ENCODE data around the gene TIAM2.
"Not testable (repeated sequence)": the region's sequence is repeated elsewhere in the genome, so short reads cannot be mapped to it uniquely, and the experiment has no call there.

TIAM2 gene

GRCh38 chr6:154995254-154996015 is at the start of gene TIAM2:
Gene TIAM2, plus strand, starts transcription at chr6:154995315. Its CDS starts 133,909 bp downstream, at chr6:155129224.
- DNase-seq (ENCODE audit: low read depth, low spot score): no peak

- DNase-seq (ENCODE audit: low read depth, low spot score): no peak
Measured at GRCh38 chr6:154950979-154951344, 44.2 kb upstream of the TIAM2 start.

DNA sequence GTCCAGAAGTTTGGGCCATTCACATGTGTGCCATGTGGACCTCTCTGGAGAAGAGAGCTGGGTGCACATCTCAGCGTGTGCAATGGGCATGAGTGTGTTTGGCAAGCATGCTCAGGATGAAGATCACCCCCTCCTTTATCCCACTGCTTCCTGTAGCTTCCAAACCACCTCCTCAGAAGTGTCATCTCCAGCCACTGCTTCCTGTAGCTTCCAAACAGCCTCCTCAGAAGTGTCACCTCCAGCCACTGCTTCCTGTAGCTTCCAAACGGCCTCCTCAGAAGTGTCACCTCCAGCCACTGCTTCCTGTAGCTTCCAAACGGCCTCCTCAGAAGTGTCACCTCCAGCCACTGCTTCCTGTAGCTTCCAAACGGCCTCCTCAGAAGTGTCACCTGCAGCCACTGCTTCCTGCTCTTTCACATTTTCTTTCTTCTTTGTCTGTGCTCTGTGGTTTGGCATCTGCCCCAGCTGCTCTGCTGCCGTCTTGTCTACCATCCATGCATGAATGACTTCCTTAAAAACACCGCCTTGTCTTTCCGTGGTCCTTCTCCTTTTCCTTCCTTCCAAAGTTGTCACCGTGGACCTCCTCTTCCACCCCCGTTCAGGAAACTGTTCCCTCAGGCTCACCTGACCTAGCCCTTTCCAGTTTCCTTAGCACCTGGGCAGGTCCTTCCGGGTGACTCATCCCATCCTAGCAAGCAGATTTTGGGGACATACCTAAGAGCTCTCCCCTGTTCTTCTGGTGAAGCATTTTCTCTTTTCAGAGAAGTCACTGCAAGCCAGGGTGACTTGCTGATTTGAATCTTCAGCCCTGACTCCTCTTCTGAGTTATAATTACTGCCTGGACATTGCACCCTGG is 43.5 kb upstream of the TIAM2 start:
- DNase-seq (ENCODE audit: low read depth, low spot score): no peak

- DNase-seq (ENCODE audit: low read depth, low spot score): no peak
Measured at GRCh38 chr6:154953644-154954043, 41.5 kb upstream of the TIAM2 start.

DNA sequence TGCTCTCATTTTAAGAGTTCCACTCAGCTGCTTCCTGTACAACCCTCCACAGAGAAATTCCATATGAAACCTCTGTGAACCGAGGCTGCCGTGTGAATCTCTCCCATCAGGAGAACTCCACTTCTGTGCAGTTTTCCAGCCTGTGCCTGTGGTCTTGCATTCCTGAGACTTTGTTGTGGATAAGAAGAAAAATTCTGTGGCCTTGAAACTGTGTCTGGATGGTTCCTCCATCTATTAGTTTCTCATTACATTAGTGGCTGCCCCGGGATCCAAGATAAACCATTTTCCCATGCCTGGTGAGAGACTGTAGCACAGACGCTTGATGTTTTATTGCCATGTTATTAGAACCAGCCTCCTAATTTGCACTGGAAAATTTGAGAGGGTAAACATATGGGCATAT is 40.8 kb upstream of the TIAM2 start:
- DNase-seq (ENCODE audit: low read depth, low spot score): no peak

DNA sequence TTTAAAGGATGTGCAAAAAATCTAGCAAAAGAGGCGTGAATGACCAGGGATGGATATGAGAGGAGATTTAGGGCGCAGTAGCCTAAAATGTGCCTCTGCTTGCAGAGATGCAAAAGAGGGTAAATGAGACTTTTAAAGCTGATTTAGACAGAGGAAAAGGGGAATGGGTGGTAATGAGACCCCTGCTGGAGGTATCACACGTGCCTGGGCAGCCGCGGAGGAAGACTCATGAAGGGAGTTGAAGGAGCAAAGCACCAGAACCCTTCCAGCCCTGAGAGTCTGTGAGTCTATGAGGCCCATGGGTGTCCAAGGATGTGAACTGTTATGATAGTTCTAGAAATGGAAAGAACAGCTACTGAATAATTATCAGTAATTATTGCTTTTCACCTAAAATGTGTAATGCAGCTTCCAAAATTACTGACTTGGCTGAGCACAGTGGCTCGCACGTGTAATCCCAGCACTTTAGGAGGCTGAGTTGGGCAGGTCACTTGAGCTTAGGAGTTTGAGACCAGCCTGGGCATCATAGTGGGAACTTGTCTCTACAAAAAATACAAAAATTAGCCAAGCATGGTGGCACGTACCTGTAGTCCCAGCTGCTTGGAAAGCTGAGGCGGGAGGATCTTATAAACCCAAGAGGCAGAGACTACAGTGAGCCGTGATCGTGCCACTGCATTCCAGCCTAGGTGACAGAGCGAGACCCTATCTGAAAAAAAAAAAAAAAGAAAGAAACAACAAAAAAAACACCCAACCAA is 38.2 kb upstream of the TIAM2 start:
- DNase-seq (ENCODE audit: low read depth, low spot score): no peak

- DNase-seq (ENCODE audit: low read depth, low spot score): no peak
Measured at GRCh38 chr6:154958469-154958868, 36.6 kb upstream of the TIAM2 start.

DNA sequence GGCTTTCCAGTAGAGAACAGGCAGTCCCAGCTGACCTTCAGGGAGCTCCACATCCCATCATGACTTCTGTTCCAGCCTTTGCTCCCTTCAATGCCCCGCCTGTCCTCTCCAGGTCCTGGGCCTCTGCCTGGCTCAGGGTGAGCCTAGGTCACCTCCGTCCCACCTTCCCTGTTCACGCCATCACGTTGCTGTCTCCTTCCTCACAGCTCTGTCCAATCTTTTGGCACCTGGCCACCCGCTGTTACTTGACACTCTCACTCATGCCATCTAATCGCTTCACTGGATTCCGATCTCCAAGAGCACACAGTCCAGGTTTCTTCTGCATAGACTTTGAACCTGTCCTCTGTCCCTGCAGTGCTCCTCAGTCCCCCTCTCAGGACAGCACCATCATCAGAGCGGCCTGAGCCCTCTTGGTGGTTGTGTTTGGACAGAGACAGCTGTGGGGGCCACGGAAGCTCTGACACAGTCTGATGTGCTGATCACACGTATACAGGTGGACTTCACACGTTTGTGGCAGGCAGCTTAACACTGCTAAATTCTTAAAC is 34.7 kb upstream of the TIAM2 start:
- DNase-seq (ENCODE audit: low read depth, low spot score): no peak

- DNase-seq (ENCODE audit: low read depth, low spot score): no peak
Measured at GRCh38 chr6:154960854-154961530, 34.1 kb upstream of the TIAM2 start.

- DNase-seq (ENCODE audit: low read depth, low spot score): peak; percentile 66
Measured at GRCh38 chr6:154962753-154963152, 32.4 kb upstream of the TIAM2 start.

DNA sequence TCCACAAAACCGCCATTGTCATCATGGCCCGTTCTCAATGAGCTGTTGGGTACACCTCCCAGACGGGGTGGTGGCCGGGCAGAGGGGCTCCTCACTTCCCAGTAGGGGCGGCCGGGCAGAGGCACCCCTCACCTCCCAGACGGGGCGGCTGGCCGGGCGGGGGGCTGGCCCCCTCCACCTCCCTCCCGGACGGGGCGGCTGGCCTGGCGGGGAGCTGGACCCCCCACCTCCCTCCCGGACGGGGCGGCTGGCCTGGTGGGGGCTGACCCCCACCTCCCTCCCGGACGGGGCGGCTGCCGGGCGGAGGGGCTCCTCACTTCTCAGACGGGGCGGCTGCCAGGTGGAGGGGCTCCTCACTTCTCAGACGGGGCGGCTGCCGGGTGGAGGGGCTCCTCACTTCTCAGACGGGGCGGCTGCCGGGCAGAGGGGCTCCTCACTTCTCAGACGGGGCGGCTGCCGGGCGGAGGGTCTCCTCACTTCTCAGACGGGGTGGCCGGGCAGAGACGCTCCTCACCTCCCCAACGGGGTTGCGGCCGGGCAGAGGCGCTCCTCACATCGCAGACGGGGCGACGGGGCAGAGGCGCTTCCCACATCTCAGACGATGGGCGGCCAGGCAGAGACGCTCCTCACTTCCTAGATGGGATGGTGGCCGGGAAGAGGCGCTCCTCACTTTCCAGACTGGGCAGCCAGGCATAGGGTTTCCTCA is 28.9 kb upstream of the TIAM2 start:
- not testable (repeated sequence) for DNase-seq (ENCODE audit: low read depth, low spot score)

DNA sequence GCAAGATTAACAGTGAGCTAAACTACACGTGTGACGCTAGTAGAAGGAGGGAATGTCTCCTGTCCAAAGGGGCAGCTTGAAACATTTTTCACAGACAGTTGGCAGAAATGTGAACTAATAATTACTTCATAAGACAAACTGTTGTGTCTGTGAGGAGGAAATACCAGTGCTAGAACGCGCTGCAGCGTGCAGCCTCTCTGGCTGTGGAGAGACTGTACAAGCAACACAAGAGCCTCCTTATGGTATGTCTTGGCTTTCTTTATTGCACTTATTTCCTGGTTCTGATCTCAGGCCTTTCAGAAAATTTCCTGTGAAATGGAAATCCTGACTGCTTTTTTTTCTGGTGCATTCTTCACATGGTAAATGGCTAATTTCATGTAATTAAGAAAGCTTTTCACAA is 25.3 kb upstream of the TIAM2 start:
- DNase-seq (ENCODE audit: low read depth, low spot score): no peak

DNA sequence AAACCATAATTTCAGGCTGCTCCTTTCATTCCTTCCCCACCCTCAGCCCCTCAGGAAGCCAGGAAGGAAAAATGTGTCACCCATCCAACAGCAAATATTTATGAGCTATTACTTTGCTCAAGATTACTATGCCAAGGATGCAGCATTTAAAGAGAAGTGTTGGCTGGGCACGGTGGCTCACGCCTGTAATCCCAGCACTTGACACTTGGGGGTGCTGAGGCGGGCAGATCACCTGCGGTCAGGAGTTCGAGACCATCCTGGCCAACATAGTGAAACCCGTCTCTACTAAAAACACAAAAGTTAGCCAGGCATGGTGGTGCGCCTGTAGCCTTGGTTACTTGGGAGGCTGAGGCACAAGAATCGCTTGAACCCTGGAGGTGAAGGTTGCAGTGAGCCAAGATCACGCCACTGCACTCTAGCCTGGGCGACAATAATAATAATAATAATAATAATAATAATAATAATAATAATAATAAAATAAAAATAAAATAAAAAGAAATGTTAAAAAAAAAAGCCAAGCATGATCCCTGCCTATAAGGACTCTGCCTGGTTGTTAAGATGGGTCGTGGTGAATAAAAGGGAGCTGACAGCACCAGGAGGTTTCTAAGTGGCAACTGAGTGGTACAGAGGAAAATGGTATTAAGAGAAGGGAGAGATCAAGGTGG is 20.5 kb upstream of the TIAM2 start:
- DNase-seq (ENCODE audit: low read depth, low spot score): no peak

DNA sequence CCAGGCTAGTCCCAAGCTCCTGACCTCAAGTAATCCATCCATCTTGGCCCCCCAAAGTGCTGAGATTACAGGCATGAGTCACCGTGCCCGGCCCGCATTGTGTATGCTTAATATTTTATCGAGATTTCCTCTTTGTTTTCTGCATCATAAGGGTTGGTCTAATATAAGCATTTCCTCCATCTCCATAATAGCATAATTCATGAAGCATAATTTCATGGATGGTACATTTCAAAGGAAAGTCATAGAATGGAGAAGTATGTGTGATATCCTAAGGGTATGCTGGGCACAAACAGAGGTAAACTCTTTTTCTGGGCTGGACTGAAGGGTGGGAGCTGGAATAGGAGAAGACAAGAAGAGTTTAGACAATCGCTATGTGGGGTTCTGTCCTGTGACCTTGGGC is 17.5 kb upstream of the TIAM2 start:
- DNase-seq (ENCODE audit: low read depth, low spot score): no peak

DNA sequence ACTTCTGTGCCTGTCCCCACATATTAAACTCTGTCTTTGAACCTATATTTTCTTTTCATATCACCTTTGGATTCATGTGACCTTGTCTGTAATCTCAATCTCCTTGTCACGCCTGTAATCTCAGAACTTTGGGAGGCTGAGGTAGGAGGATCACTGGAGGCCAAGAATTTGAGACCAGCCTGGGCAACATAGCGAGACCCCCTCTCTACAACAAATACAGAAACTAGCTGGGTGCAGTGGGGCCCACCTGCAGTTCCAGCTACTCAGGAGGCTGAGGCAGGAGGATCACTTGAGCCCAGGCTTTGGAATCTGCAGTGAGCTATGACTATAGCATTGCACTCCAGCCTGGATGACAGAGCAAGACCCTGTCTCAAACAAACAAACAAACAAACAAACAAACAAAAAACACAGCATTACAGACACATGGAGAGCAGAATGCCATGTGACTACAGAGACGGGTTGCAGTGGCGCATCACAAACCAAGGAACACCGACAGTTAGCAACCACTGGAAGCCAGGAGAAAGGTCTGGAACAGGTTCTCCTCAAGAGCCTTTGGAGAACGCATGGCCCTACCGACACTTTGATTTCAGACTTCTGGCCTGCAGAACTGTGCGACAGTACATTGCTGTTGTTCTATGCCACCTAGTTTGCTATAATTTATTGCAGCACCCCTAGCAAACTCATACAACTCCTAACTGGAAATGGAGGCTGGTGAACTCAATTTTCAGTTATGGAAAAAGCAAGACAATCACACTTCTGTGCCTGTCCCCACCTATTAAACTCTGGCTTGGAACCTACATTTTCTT is 14.6 kb upstream of the TIAM2 start:
- no peak for DNase-seq (ENCODE audit: low read depth, low spot score)

GRCh38 chr6:154981079-154981870 is 13.8 kb upstream of the TIAM2 start:
- DNase-seq (ENCODE audit: low read depth, low spot score): no peak

DNA sequence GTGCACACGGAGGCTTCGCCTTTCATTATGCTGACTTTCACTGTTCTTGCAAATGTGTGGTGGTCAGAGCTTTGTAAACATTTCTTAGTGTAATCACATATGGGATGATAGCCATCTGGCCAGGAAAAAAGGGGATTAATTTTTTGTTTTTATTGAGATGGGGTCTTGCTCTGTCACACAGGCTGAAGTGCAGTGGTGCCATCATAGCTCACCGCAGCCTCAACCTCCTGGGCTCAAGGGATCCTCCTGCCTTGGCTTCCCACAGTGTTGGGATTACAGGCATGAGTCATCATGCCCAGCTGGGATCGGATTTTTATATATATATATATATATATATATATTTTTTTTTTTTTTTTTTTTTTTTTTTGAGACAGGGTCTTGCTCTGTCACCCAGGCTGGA is 11.0 kb upstream of the TIAM2 start:
- DNase-seq (ENCODE audit: low read depth, low spot score): peak; percentile 29

DNA sequence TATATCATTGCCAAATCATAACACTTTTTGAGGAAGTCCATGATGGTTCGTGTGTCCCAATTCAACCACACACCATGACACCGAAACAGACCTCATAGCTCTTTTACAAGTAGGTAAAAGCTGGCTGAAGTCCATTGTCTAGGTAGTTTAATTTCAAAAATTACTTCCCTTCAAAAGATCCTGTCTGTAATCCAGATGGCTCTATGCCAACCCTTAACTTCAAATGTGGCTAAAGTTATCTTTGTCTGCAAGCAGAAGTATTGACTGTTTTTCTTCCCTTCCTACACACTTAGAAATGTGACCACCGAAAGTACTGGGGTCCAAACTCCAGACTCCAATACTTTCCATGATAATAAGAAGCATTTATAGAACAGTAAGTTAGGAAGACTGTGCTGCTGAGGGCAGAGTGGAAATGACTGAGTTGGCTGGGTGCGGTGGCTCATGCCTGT is 8.3 kb upstream of the TIAM2 start:
- no peak for DNase-seq (ENCODE audit: low read depth, low spot score)

All from smooth muscle cell of the brain vasculature (primary cell).